AG10803 (cell line): ENCODE data around the gene TMEM131L.

Experiments
- DNase-seq: peaks from one replicate; pipeline ENCODE4 v3.0.0; 2010; ENCODE audit warnings: low read depth
- H3K4me3 ChIP-seq: 2 replicates; pipeline ENCODE4 v1.5.1; 2011; ENCODE audit warnings: mild to moderate bottlenecking, low read length, control low read depth
- CTCF ChIP-seq: conservative IDR thresholded peaks from 2 replicates; pipeline ENCODE4 v1.5.1; 2011; ENCODE audit warnings: mild to moderate bottlenecking, low read length, control low read depth, inconsistent platforms

The TMEM131L gene

GRCh38 chr4:153582954-153583702, 117.0 kb downstream of the TMEM131L start:
- no peak for DNase-seq
- no peak overlapping the region for H3K4me3 ChIP-seq
- TF ChIP-seq CTCF = no peak

GRCh38 chr4:153585026-153585425, 118.9 kb downstream of the TMEM131L start:
- H3K4me3 ChIP-seq = peak overlapping the region; percentile 8; the same call in 1 of the 2 replicates
- TF ChIP-seq CTCF = no peak
- peak; percentile 77 for DNase-seq

DNA sequence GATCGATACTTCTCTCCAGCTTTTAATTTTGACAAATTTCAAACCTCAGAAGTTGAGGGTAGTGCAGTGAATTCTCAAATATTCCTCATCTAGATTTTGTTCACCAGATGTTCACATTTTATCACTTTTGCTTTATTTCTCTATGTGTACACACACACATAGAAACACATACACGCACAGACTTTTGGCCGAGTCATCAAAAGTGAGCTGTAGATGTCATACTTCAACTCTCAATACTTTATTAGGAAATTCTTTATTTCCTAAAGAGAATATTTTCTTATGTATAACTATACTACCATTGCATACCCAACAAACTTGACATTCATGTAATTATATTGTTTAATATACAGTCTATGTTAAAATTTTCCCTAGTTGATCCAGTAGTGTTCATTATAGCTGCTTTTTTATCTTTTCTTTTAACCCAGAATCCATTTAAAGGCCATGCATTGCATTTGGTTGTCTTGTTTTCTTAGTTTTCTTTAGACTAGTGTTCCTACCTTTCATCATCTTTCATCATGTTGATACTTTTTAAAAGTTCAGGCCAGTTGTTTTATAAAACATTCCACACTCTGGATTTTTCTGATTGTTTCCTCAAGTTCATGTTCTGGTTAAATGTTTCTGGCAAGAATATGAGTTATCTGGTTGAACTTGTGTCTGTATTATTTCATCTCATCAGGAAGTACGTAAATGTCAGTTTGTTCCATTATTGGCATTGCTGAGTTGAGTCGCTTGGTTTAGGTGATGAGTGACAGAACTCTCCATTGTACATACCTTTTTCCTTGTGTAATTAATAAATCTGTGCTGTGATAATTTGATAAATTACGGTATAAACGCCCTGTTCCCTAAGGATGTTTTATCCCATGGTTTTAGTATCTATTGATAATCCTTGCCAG, 123.8 kb downstream of the TMEM131L start:
- no peak for TF ChIP-seq CTCF
- peak; percentile 13 for DNase-seq
- no peak overlapping the region for H3K4me3 ChIP-seq

- no peak overlapping the region for H3K4me3 ChIP-seq
- no peak for DNase-seq
- TF ChIP-seq CTCF = no peak
Observed at GRCh38 chr4:153591441-153591840, 125.3 kb downstream of the TMEM131L start.

GRCh38 chr4:153592064-153592463, 125.9 kb downstream of the TMEM131L start:
- no peak for DNase-seq
- H3K4me3 ChIP-seq = no peak overlapping the region
- no peak for TF ChIP-seq CTCF

DNA sequence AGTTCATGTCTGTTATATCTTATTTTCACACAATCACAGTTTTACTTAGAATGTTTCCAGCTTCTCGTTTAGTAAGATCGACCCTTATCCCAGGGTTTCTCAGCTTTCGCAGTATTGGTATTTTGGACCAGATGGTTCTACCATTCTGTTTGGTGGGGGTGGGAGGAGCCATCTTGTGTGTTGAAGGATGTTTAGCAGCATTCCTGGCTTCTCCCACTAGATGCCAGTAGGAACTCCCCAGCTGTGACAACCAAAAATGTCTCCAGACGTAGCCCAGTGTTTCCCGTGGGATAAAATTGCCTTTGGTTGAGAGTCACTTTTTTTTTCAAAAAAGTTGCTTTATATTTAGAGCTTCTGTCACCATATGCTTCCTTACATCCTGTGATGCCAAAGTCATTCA, 127.0 kb downstream of the TMEM131L start:
- peak; percentile 5 for DNase-seq
- no peak for TF ChIP-seq CTCF
- H3K4me3 ChIP-seq = no peak overlapping the region

DNA sequence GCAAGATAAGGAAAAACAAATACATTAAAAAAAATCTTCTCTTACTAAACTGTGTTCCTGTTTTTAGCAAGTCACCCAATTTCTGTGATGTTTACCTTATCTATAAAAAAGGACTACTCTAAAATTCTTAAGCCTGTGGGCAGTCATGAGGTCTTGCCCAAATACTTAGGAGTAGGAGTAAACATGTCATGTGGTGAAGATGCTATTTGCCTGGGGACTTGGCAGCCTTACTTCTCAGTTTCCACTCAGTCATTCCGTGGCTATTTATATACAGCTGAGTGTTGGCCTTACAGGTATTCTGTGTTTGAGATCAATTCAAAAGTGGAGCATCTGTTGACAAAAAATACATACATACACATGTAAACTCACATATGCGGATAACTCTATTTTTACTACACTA, 128.1 kb downstream of the TMEM131L start:
- no peak for TF ChIP-seq CTCF

More for the DNA sequence above, 128.1 kb downstream of the TMEM131L start:
- H3K4me3 ChIP-seq = no peak overlapping the region
- DNase-seq = peak; percentile 61
